Left ventricle myocardium inferior (tissue), 1 donor: ENCODE data around the gene RNF114. TPM values are rescaled to one million over a fixed set of nuclear protein-coding genes. Genes with fewer than 3 reads are reported as not detected.

Experiments used
- DNase-seq: peaks from one replicate; pipeline ENCODE4 v3.0.0-alpha.2; 2020
- H3K27ac ChIP-seq: fragments of 200-600 bp; replicated peaks from 2 replicates; pipeline ENCODE4 v1.8.0; 2021
- H3K27me3 ChIP-seq: fragments of 200-600 bp; 2 replicates; pipeline ENCODE4 v1.8.0; 2021; ENCODE audit warnings: low read depth
- H3K36me3 ChIP-seq: fragments of 200-600 bp; 2 replicates; pipeline ENCODE4 v1.8.0; 2021
- H3K4me1 ChIP-seq: fragments of 200-600 bp; 2 replicates; pipeline ENCODE4 v1.8.0; 2021
- H3K4me3 ChIP-seq: fragments of 200-600 bp; 2 replicates; pipeline ENCODE4 v1.8.0; 2021; ENCODE audit warnings: mild to moderate bottlenecking, moderate library complexity
- H3K9me3 ChIP-seq: fragments of 200-600 bp; replicated peaks from 2 replicates; pipeline ENCODE4 v1.8.0; 2021
- CTCF ChIP-seq: fragments of 200-600 bp; IDR thresholded peaks from 2 replicates; pipeline ENCODE4 v1.8.0; 2021; ENCODE audit warnings: antibody characterized with exemption, mild to moderate bottlenecking, borderline replicate concordance
- intact Hi-C: fragments of 100-400 bp; cut with micrococcal nuclease; formaldehyde crosslinking; loops from one replicate; pipeline ENCODE4 v1.11.0; 2022
- total RNA-seq: library from RNA; stranded (reverse); fragmentation: NEBNext Ultra II Directional; extraction: Animal tissue kit (Norgen Biotek cat#: 25700); gene quantifications from one replicate; pipeline ENCODE4 v1.2.1, GENCODE V29; 2021
- donor health status: DM: no; HTN: yes; CAD: no; lungs with severe emphysema.

Gene RNF114
- total RNA-seq, 1 donor from 2014 or later, result 50.8 TPM

GRCh38 chr20:49945306-49945700 lies 9.1 kb downstream of the RNF114 start:
- intact Hi-C loops, result no loop called here
- H3K4me3 ChIP-seq, result no peak overlapping the region
- H3K36me3 ChIP-seq, result peaks cover 85% of the 10 kb centered on the region
- peaks cover 34% of the 10 kb centered on the region for H3K4me1 ChIP-seq
- TF ChIP-seq CTCF, result no peak
- DNase-seq, result no peak
- no peaks in the 10 kb centered on the region for H3K27me3 ChIP-seq
- H3K9me3 ChIP-seq, result no peaks in the 10 kb centered on the region
- H3K27ac ChIP-seq, result no peak overlapping the region

- no peaks in the 10 kb centered on the region for H3K27me3 ChIP-seq
- H3K27ac ChIP-seq, result no peak overlapping the region
- peaks cover 28% of the 10 kb centered on the region for H3K4me1 ChIP-seq
- no peak overlapping the region for H3K4me3 ChIP-seq
- intact Hi-C loops, result no loop called here
- no peak for TF ChIP-seq CTCF
- peaks cover 90% of the 10 kb centered on the region for H3K36me3 ChIP-seq
- no peak for DNase-seq
- H3K9me3 ChIP-seq, result no peaks in the 10 kb centered on the region
Observed at GRCh38 chr20:49945701-49946477, 9.7 kb downstream of the RNF114 start.

- H3K27me3 ChIP-seq, result no peaks in the 10 kb centered on the region
- H3K27ac ChIP-seq, result no peak overlapping the region
- peaks cover 92% of the 10 kb centered on the region for H3K36me3 ChIP-seq
- peaks cover 17% of the 10 kb centered on the region for H3K4me1 ChIP-seq
- no peaks in the 10 kb centered on the region for H3K9me3 ChIP-seq
- no peak for TF ChIP-seq CTCF
- intact Hi-C loops, result no loop called here
- no peak for DNase-seq
- H3K4me3 ChIP-seq, result no peak overlapping the region
Observed at GRCh38 chr20:49948178-49948577, 12.0 kb downstream of the RNF114 start.

- no peak for TF ChIP-seq CTCF
- intact Hi-C loops, result no loop called here
- peaks cover 16% of the 10 kb centered on the region for H3K4me1 ChIP-seq
Observed at GRCh38 chr20:49948809-49949507, 12.8 kb downstream of the RNF114 start.

GRCh38 chr20:49951151-49951550 lies 15.0 kb downstream of the RNF114 start:
- DNase-seq, result no peak
- Histone ChIP-seq H3K4me3 (no peak overlapping the region), H3K36me3 (peaks cover 95% of the 10 kb centered on the region), H3K4me1 (no peaks in the 10 kb centered on the region), H3K27ac (no peak overlapping the region), H3K27me3 (no peaks in the 10 kb centered on the region), H3K9me3 (no peaks in the 10 kb centered on the region)
- intact Hi-C loops, result no loop called here
- TF ChIP-seq CTCF, result no peak

More at GRCh38 chr20:49948809-49949507, 12.8 kb downstream of the RNF114 start:
- Histone ChIP-seq H3K9me3 (no peaks in the 10 kb centered on the region), H3K4me3 (no peak overlapping the region), H3K27ac (no peak overlapping the region), H3K27me3 (no peaks in the 10 kb centered on the region), H3K36me3 (peaks cover 95% of the 10 kb centered on the region)
- no peak for DNase-seq
